SIG-M5 (cell line): Measurements from ENCODE around the gene ARHGEF7.

Experiments used
- DNase-seq: peaks from one replicate; lab custom pipeline; 2025; lab: John Stamatoyannopoulos, UW

Gene ARHGEF7

DNA sequence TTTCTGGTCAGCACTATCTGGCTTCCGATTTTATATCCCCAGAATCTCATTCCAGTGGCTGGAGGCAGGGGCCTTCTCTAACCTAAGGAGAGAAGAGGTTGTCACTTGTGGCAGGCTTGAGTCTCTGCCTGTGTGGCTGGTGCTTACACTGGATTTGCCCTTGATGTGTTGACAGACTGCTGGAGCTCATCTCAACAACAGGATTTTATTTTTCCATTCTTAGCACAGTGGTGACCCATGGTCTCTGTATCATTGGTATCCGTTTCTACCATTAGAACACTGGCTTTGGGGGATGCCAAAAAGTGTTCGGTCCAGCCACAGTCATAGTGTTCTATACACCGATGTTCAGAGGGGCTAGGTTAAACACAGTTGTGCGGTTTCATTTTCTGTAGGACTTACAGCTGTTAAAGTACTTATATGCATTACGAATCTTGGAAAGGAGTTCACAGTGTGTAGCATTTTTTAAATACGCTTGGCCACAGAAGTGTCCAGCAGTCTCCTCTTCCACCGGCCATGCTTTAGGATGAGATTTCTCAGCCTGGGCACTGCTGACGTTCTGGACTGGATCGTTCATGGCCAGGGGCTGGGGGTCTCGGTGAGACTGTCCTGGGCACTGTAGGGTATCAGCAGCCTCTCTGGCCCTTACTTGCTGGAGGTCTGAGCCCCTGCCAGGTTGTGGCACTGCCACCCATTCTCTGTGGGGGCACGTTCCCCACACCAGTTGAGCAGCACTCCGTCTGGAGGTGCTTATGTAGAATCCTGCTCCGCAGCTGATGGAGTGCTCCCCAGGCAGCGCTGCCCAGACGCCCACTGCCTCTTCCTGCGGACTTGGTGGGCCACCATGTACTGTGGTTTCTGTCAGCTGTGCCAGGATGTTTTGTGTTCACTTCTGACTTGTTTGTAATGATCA lies 163.9 kb downstream of the ARHGEF7 start:
- DNase-seq = no peak

DNA sequence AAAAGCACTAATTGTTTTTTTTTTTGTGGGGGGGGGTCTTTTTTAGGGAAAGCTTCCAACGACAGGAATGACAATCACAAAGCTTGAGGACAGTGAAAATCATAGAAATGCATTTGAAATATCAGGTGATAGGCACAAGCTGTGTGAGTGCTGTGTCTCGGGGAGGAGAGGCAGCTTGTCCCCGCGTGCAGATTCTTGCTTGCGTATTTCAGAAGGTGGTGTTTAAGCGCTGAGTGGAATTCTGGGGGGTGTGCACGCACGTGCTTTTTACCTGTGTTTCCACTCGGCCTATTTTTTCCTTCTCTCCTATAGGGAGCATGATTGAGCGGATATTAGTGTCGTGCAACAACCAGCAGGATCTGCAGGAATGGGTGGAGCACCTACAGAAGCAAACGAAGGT lies 165.1 kb downstream of the ARHGEF7 start:
- no peak for DNase-seq

DNA sequence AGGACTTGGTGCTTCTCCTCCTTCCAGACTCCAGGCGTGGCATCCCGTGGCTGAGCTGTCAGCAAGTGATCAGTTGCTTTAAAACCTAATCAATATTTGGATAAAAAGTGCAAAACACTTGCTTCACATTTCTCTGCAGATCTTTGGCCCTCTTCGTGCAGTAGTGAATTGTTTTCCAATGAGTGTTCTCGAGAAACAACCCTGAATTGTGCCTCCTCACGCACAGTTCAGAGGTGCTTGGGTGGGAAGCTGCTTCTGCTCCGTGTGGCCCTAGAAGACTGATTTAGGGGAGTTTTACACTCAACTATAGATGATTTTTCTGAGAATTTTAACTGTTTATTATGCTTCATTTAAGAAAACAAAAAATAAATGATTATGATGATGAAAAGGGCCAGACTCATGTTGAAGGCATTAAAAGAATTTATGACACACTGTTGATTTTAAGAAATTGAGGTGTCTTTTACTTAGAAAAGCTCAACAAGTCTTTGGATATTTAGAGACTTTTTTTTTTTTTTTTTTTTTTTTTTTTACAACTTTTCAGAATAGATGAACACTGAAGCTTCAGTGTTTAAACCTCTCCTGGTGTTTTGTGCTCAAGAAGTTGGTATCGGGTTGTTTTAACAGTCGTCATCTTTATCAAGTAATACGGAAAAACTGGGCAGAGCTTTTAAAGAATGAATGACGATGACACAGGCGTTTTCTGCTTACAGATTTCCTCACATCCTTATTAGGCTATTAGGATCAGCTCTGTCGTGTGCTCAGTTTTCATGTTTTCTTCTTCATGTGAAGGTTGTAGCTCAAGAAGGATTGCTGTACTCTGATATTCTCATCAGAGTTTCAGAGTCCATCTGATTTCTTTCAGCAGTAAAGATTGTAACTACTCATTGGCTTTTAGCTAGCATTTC lies 165.8 kb downstream of the ARHGEF7 start:
- DNase-seq = no peak

DNA sequence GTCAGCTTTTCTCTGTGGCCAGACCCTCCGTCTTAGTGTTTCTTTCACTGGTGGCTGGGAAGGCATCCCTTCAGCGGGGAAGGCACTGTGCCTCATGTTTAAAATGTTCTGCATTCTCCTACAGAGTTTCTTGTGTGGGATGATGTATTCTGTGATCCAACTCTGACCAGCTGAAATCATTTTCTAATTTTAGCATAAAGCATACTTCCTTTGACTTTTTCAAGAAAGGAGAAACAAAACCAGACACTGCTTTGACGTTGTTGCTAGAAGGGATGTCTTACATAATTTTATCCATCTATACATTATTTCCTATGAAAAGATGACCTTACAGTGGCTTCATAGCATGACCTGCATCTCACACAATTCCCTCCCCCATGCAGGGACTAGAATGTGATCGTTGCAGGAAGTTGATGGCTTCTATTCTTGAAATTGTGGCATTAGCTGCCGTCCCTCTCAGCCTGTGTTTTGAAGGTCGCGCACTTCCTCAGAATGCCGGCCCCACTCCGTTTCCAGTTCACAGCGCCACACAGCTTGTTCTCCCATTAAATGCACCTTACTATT lies 166.7 kb downstream of the ARHGEF7 start:
- DNase-seq = peak; percentile 4

DNA sequence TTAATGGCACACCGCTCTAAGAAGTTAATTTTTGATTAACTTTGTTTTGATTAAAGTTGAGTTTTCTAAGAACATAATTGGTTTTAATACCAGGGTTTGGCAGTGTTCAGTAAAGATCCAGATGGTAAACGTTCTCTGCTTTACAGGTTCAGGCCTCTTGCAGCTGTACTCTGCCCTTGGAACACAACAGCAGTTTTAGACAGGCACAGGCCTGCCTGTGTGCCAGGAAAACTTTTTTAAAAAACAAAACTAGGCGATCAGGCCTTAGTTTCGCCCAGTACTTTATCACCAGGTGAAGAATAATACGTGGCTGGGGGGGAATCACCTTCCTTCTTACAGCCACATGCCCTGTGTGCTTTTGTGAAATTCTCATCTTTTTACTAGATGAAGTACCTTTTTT lies 167.3 kb downstream of the ARHGEF7 start:
- no peak for DNase-seq

DNA sequence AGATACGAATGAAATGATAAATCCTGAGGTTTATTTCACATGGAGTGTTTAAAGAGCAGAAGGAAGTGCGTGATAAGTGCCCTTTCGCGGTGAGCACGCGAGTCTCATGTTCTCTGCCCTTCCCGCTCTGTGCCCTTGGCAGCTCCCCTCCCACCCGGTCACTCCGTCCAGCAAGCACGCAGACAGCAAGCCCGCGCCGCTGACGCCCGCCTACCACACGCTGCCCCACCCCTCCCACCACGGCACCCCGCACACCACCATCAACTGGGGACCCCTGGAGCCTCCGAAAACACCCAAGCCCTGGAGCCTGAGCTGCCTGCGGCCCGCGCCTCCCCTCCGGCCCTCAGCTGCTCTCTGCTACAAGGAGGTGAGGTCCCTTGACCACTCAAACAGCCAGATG lies 167.9 kb downstream of the ARHGEF7 start:
- DNase-seq = no peak

DNA sequence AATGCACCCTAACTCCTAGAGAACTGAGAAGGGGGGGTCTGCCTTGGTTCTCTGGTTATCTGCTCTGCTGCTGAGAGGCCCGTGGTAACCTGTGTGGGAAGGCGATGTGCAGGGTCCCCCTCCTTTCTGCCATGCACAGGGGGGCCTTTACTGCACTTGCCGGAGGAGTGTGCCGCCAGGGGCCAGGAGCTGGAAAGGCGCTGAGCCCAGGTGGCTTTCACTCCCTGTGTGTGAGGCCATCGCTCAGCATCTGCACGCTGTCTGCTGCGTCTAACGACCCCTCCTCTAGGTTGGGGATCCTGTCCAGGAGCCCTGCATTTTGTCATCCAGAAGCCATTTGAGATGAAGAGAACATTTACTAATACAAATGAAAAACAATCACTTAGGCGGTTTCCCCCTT lies 168.3 kb downstream of the ARHGEF7 start:
- DNase-seq = no peak

DNA sequence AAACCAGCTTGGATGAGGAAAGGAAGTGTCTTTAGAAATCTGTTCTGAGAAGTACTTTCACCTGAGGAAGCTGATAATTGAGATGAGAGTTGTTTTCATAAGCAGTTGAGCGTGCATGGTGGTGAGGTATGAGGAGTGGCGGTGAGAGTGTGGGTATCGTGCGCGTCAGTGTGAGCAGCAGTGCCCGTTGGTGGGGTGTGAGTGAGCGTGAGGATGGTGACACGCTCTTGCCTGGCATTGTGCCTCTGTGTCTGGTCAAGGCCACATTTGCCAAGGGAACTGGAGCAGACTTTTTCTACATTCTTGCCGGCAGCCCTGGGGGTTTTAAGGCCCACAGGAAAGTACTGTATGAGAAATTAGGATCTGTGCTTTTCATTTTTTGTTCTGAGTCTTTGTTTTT lies 168.9 kb downstream of the ARHGEF7 start:
- no peak for DNase-seq

DNA sequence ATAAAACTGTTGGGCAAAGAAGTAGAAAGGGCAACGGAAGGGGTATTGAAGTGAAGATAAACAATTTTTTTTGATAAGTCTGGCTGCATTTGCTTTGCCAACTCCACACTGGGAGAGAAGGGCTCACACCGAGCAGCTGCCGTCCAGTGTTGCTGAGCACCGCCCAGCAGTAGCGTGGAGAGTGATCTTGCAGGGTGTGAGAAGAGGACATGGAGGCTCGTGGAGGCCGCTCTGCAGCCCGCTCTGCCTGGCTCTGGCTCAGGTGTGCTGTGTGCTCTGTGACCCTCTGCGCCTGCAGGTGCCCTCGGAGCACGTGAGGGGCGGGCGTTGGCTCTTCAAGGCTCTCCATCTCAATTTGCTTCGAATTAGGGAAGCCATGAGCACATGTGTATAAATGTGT lies 169.5 kb downstream of the ARHGEF7 start:
- DNase-seq = no peak

DNA sequence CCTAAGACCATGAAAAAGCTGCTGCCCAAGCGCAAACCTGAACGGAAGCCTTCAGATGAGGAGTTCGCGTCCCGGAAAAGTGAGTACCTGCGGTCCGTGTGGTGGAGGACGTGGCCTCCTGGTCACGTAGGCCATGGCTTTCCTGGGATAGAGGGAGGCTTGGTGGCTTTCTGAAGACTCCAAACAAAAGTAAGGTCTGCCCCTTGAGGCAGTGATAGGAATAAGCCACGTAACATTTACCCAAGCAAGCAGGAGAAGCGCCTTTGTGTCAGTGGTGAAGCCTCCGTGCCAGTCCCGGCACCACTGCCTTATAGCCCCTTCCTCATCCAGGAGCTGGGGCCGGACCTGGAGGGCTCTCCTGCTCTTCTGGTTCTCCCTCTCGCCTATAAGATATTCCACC lies 171.1 kb downstream of the ARHGEF7 start:
- no peak for DNase-seq

DNA sequence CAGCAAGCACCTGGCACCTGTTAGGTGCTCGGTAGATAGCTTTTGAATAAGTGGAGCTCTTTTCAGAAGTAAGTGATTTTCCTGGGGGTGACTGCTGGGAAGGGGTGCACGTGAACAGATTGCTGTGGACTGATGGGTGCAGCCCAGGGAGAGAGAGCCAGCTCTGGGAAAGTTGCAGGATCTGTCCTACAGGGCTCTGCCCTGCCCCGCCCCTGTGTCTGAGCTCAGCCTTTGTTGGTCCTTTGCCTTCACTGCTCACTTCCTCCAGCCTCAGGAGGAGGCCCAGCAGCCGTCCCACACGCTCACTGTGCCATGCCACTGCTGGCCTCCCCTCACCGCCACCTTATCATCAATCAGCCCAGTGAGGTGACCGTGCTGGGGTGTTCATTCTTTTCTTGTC lies 171.6 kb downstream of the ARHGEF7 start:
- no peak for DNase-seq

DNA sequence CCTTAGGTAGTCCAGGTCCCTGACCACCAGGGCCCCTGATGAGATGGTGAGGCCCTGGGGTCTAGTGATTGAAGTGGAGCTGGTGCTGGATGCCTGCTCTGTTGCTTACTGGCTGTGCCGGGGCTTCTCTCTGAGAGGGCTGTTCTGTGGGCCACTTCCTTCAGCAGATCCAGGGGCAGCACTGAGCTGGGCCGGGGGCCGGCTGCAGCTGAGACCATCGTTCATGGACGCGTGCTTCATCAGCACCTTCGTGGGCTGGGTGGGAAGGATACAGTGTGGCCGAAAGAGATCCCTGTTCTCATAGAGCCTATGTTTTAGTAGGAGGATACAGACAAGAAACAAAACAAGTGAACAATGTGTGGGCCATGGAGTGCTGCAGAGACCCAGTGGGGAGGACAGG lies 172.1 kb downstream of the ARHGEF7 start:
- no peak for DNase-seq

DNA sequence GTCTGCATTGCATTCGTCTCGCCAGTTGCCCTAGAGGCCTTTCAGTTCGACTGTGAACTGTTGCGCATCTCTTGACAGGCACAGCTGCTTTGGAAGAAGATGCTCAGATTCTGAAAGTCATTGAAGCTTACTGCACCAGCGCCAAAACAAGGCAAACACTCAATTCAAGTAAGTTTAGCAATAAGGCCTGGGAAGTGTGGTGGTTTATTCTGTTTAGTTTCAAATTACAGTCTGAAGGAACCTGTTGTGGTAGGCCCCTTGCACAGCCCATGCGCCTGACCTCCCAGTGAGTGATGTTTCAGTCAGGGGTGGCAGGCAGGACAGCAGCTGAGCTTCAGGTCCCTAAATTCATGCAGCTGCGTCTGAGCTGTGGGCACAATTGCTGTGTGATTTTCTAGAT lies 173.2 kb downstream of the ARHGEF7 start:
- no peak for DNase-seq

DNA sequence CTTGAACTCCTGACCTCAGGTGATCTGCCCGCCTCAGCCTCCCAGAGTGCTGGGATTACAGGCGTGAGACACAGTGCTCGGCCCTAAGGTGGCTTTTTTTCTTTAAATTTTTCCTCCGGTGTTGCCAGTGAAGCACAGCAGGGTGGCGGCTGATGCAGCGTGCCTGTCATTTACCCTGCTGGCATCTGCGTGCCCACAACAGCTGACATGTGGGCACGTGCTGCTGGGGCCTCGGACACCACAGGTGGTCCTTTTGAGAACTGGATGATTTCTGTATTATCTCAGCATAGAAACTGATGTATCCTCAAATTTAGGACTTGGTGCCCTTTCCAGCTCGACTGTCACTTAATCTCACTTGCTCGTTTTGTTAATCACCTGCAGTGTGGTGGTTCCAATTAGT lies 174.1 kb downstream of the ARHGEF7 start:
- no peak for DNase-seq

DNA sequence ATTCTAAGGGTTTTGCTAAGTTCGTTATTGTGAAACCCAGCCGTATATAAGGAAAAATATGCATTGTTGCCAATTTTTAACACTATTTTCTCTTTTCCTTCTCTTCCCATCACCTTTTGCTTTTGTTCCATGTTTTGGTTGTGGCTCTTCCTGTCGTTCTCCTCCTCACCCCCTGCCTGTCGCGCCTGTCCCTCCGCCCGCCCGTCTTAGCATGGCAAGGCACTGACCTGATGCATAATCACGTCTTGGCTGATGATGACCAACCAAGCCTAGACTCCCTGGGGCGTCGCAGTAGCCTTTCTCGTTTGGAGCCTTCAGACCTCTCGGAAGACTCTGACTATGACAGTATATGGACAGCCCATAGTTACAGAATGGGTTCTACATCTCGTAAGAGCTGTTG lies 176.8 kb downstream of the ARHGEF7 start:
- no peak for DNase-seq

DNA sequence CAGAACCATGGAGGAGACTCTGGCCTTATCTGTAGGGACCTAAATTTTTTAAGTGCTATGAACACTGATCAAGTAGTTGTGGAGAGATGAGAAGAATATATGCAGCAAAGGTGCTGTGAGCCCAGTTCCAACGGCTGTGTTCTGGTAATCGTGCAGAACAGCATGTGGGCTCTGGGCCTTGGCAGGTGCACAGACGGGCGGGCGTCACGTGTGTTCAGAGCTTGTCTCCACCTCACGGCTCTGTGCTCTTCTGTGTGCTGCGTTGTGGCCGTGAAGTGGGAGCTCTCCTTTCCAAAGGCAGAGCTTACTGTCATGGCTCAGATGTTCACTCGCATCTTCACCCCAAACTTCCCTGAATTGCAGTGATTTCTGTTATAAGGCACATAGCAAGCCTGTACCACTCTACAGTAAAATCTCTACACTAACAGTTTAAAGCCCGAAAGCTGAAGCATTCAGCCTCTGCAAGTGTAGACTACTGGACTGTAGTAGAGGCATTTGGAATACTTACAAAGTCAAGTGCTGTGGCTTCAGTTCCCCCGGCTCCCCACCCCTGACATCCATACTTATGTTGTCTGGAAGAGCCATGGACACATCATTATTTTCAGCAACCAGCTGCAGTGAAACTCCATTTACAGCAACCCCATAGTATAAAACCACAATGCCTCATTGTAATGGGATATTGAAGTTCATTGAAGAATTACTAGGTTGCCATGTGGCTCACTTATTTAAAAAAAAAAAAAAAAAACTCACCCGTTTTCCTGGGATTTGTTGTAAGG lies 177.8 kb downstream of the ARHGEF7 start:
- no peak for DNase-seq

DNA sequence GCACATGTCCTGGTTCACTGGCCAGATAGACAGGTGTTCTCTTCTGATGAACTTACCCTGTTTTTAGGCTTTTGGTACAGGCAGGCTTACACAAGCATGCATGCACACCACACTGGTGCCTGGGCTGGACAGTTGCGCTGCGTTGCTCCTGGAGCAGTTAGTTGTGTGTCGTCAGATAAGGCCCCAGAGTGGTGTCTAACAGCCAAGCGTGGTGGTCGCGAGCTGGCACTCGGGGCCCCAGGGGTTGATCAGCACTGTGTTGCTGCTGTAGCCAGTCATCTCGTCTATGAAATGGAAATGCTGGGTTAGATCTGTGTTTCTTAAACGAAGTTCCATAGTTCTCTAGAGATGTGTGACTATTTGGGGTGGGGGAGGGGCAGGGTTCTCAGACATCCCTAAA lies 180.8 kb downstream of the ARHGEF7 start:
- no peak for DNase-seq

DNA sequence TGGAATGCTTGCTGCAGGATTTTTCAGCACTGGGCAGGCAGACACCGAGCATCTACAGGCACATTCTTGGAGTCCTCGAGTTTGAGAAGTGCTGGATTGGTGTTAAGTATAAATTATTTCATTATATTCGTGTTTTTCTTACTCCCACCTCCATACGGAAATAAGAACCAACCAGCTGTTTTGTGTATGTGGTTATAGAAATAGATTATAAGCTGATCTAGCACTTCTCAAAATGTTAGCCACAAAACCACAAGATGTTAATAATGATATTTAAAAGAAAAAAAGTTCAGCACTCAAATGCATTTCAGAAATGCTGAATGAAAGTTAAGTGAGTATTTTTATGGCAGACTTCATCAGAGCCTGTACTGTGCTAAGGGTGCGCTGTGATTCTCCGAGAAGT lies 181.3 kb downstream of the ARHGEF7 start:
- DNase-seq = no peak

DNA sequence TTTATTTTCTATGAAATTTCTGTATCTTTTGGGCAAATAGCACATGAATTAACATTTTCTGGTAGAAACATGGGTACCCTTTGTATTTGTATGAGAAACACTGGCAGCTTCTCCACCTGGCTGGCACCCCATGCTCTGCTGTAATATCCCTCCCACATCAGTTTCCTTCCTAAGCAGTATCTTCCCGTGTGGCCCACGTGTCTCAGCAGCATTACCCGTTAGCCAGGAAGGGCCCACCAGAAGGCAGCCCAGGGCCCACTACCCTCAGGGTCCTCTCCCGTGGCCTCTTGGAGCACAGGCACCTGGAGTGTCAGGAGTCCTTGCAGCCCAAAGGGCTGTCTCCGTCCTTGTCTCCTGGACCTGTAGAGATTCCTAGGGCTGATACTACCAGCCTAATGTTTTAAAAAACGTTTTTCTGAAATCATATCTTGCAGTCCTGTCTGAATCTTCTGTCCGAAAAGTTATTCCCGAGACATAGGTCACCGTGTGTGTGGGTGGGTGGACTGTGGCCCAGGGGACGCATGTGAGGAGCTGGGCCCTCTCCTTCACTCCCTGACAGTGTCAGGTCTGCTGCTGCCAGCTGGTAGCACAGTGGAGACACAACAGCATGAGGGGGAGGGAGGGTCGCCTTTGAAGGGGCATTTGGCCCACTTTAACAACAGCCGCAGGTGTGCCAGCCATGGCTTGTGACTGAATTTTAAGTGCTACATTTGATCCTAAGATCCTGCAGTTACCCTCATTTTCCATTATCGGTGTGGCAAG lies 183.3 kb downstream of the ARHGEF7 start:
- no peak for DNase-seq

DNA sequence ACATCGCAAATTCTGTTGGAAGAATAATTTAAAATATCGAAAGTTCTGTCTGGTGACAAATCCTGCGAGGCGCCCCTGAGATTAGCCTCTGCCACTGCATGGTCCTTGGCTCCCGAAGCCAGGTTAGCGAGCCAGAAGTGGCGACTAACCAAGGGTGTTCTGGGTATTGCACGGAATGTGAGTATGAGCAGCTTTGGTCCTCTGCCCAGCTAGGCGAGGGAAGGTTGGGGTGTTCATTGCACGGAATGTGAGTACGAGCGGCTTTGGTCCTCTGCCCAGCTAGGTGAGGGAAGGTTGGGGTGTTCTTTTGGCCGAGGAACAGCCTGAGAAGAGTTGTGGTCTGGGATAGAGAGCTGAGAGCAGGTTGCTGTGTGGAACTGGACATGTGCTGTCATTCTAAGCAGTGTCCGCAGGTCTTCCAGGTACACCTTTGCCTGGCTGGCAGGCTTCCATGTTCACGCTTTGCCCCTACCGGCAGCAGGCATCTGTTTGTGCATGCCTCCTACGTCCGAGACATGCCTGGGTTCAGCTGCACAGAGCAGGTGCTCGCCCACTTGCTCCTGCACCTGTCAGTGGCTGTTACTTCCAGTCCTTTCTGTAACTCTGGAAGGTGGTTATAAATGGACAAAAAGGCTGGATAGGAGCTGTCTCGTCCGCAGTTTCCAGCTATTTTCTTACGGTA lies 187.1 kb downstream of the ARHGEF7 start:
- DNase-seq = no peak

DNA sequence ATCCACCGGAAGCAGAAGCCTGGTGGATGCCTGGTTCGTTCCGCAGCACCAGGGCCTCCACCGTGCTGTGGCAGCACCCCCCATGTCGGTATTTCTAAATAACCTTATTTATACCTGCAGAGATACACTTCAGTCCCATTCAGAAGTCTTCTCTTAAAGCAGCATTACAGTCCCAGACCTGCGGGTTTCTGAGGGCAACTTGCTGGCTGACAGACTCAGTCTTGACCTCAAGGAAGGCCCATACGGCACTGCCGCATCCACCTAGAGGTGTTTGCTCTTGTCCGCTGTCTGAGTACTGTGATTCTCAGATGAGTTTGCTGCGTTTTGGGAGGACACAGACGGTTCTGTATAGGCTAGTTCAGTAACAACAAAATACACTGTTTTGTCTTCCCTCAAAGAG lies 188.4 kb downstream of the ARHGEF7 start:
- DNase-seq = no peak
